HepG2 (cell line): Measurements from ENCODE around the gene SLC9A1. TPM values are rescaled to one million over a fixed set of nuclear protein-coding genes. Genes with fewer than 3 reads are reported as not detected.

Experiments used
- AGO2 ChIP-seq: fragments of 200-400 bp; formaldehyde crosslinking; optimal IDR thresholded peaks from 2 replicates; pipeline ENCODE3; 2017; ENCODE audit warnings: mild to moderate bottlenecking, low read depth, low read length, moderate library complexity
- CCAR2 ChIP-seq: fragments of 200-400 bp; formaldehyde crosslinking; optimal IDR thresholded peaks from 2 replicates; pipeline ENCODE3; 2018; ENCODE audit warnings: low read depth, mild to moderate bottlenecking, low read length, moderate library complexity
- CEBPG ChIP-seq: IDR thresholded peaks from 2 replicates; pipeline ENCODE4 v1.6.1; 2016
- GTF3A ChIP-seq: sonication (generic); formaldehyde crosslinking; conservative IDR thresholded peaks from 2 replicates; pipeline ENCODE4 v1.4.0; 2020; ENCODE audit warnings: mild to moderate bottlenecking, missing genetic modification reagents
- JUN ChIP-seq: sonication (generic); formaldehyde crosslinking; IDR thresholded peaks from 2 replicates; pipeline ENCODE4 v1.4.0; 2020; ENCODE audit warnings: mild to moderate bottlenecking, missing genetic modification reagents
- KDM2A ChIP-seq: sonication (generic); formaldehyde crosslinking; IDR thresholded peaks from 2 replicates; pipeline ENCODE4 v1.4.0; 2020; ENCODE audit warnings: low read depth, missing genetic modification reagents, borderline replicate concordance
- KLF12 ChIP-seq: sonication (generic); formaldehyde crosslinking; IDR thresholded peaks from 2 replicates; pipeline ENCODE4 v1.4.0; 2020; ENCODE audit warnings: missing genetic modification reagents, borderline replicate concordance
- KLF6 ChIP-seq: IDR thresholded peaks from 2 replicates; pipeline ENCODE4 v1.8.0; 2016; ENCODE audit warnings: missing biosample characterization, missing genetic modification reagents
- MED1 ChIP-seq: sonication (generic); formaldehyde crosslinking; IDR thresholded peaks from 2 replicates; pipeline ENCODE4 v1.4.0; 2020; ENCODE audit warnings: missing genetic modification reagents
- NCOA1 ChIP-seq: sonication (generic); formaldehyde crosslinking; IDR thresholded peaks from 2 replicates; pipeline ENCODE4 v1.9.0; 2021; ENCODE audit warnings: missing genetic modification reagents
- RNF2 ChIP-seq: fragments of 450-650 bp; conservative IDR thresholded peaks from 2 replicates; pipeline ENCODE4 v1.6.1; 2016; ENCODE audit warnings: low read depth
- RXRB ChIP-seq: IDR thresholded peaks from 2 replicates; pipeline ENCODE4 v1.6.1; 2016; ENCODE audit warnings: borderline replicate concordance, missing genetic modification reagents, missing compliant biosample characterization
- SALL1 ChIP-seq: sonication (generic); formaldehyde crosslinking; IDR thresholded peaks from 2 replicates; pipeline ENCODE4 v1.8.0; 2022; ENCODE audit warnings: mild to moderate bottlenecking, missing genetic modification reagents
- SALL2 ChIP-seq: sonication (generic); formaldehyde crosslinking; IDR thresholded peaks from 2 replicates; pipeline ENCODE4 v1.8.1; 2023; ENCODE audit warnings: mild to moderate bottlenecking, missing genetic modification reagents, inconsistent platforms
- SETDB1 ChIP-seq: sonication (generic); formaldehyde crosslinking; IDR thresholded peaks from 2 replicates; pipeline ENCODE4 v1.5.1; 2020; ENCODE audit warnings: missing genetic modification reagents, mild to moderate bottlenecking, borderline replicate concordance
- TOE1 ChIP-seq: sonication (generic); formaldehyde crosslinking; IDR thresholded peaks from 2 replicates; pipeline ENCODE4 v1.4.0; 2020; ENCODE audit warnings: mild to moderate bottlenecking, missing genetic modification reagents
- XBP1 ChIP-seq: sonication (generic); formaldehyde crosslinking; IDR thresholded peaks from 2 replicates; pipeline ENCODE4 v1.5.0; 2020; ENCODE audit warnings: missing genetic modification reagents
- YEATS2 ChIP-seq: sonication (generic); formaldehyde crosslinking; IDR thresholded peaks from 2 replicates; pipeline ENCODE4 v1.4.0; 2020; ENCODE audit warnings: missing genetic modification reagents, borderline replicate concordance
- ZBTB8A ChIP-seq: sonication (generic); formaldehyde crosslinking; IDR thresholded peaks from 2 replicates; pipeline ENCODE4 v1.4.0; 2020; ENCODE audit warnings: mild to moderate bottlenecking, low read depth, missing genetic modification reagents, borderline replicate concordance
- ZC3H13 ChIP-seq: sonication (generic); formaldehyde crosslinking; IDR thresholded peaks from 2 replicates; pipeline ENCODE4 v1.8.1; 2023; ENCODE audit warnings: mild to moderate bottlenecking, missing genetic modification reagents, moderate library complexity
- ZFX ChIP-seq: sonication (generic); formaldehyde crosslinking; IDR thresholded peaks from 2 replicates; pipeline ENCODE4 v1.4.0; 2020; ENCODE audit warnings: mild to moderate bottlenecking, low read depth, missing genetic modification reagents, moderate library complexity
- ZFY ChIP-seq: sonication (generic); formaldehyde crosslinking; IDR thresholded peaks from 2 replicates; pipeline ENCODE4 v1.4.0; 2020; ENCODE audit warnings: missing genetic modification reagents
- ZNF234 ChIP-seq: sonication (generic); formaldehyde crosslinking; conservative IDR thresholded peaks from 2 replicates; pipeline ENCODE4 v1.5.1; 2020; ENCODE audit warnings: mild to moderate bottlenecking, missing genetic modification reagents
- ZNF468 ChIP-seq: sonication (generic); formaldehyde crosslinking; IDR thresholded peaks from 2 replicates; pipeline ENCODE4 v1.8.0; 2022; ENCODE audit warnings: mild to moderate bottlenecking, moderate library complexity, missing genetic modification reagents
- ZNF558 ChIP-seq: sonication (generic); formaldehyde crosslinking; IDR thresholded peaks from 2 replicates; pipeline ENCODE4 v1.9.0; 2022; ENCODE audit warnings: mild to moderate bottlenecking, missing genetic modification reagents, borderline replicate concordance
- ZNF7 ChIP-seq: IDR thresholded peaks from 2 replicates; pipeline ENCODE4 v1.6.1; 2016; ENCODE audit warnings: missing biosample characterization, missing genetic modification reagents
- polyA plus RNA-seq, 8 experiments: library from polyadenylated mRNA; depleted of rRNA in 3 of 8; stranded (reverse) in 7 of 8; unstranded in 1 of 8; fragments of >200 nt; fragmentation: Illumina TruSeq in 4 of 8; extraction: Trizol in 4 of 8; gene quantifications; 2 replicates each; pipeline versions ENCODE4 v1.2.1 to v1.2.3, GENCODE V29; 2011 to 2016; ENCODE audit warnings: low read depth in 4 of 8, missing spikeins in 1 of 8, mixed read lengths in 1 of 8; ENCODE audit not compliant: insufficient read depth in 1 of 8
- total RNA-seq, 5 experiments: library from RNA; depleted of rRNA; stranded (reverse); fragments of >200 nt; fragmentation: Illumina TruSeq; extraction: Trizol; gene quantifications; 2 replicates each; pipeline ENCODE4 v1.2.3, GENCODE V29; 2016; ENCODE audit warnings: low read depth in 1 of 5
- TF ChIP-seq, protein P1 (sequence below): sonication (generic); formaldehyde crosslinking; IDR thresholded peaks from 2 replicates; pipeline ENCODE4 v1.4.0; 2020; ENCODE audit warnings: missing genetic modification reagents
- TF ChIP-seq, protein P2 (sequence below): sonication (generic); formaldehyde crosslinking; IDR thresholded peaks from 2 replicates; pipeline ENCODE4 v1.4.0; 2020; ENCODE audit warnings: missing genetic modification reagents, borderline replicate concordance
- TF ChIP-seq, protein P3 (sequence below): sonication (generic); formaldehyde crosslinking; IDR thresholded peaks from 2 replicates; pipeline ENCODE4 v1.4.0; 2020; ENCODE audit warnings: missing genetic modification reagents

The SLC9A1 gene
- total and polyA plus RNA-seq, 2 of the 13 experiments (the other 11 are each of a cell fraction or from before 2014, with no cell fraction given): 1.4 to 2.9 TPM

DNA sequence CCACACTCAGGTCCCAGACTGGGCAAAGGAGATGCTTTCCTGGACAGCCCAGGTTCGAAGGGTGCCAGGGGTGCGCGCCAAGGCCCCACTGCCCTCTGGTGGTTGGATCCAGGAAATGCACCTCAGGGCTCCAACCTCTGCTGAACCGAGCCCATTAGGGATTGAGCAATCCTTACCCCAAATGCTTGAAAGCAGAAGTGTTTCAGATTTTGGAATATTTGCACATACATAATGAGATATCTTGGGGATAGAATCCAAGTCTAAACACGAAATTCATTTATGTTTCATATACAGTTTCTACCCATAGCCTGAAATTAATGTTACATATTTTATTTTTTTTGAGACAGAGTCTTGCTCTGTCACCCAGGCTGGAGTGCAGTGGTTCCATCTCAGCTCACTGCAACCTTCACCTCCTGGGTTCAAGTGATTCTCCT lies 57.4 kb downstream of the SLC9A1 start (continued):
- TF ChIP-seq ZNF558 (no peak), GTF3A (no peak), CCAR2 (no peak), KLF12 (CRISPR knock-in tag) (peak; percentile 59; the same call in 1 of the 2 replicates), RNF2 (no peak), ZNF468 (CRISPR knock-in tag) (no peak), AGO2 (no peak), TOE1 (no peak), KLF6 (CRISPR knock-in tag) (0 out of 2 replicates have a peak, but pooled peaks have one; percentile 44), YEATS2 (CRISPR knock-in tag) (peak; percentile 29; the same call in 1 of the 2 replicates), ZNF7 (CRISPR knock-in tag) (no peak), RXRB (CRISPR knock-in tag) (0 out of 2 replicates have a peak, but pooled peaks have one; percentile 24), JUN (CRISPR knock-in tag) (no peak), ZC3H13 (CRISPR knock-in tag) (no peak), MED1 (0 out of 2 replicates have a peak, but pooled peaks have one; percentile 31), XBP1 (CRISPR knock-in tag) (no peak), CEBPG (CRISPR knock-in tag) (peak; percentile 97), SETDB1 (CRISPR knock-in tag) (no peak), NCOA1 (CRISPR knock-in tag) (no peak), ZFY (CRISPR knock-in tag) (no peak), KDM2A (CRISPR knock-in tag) (peak; percentile 68; the same call in 1 of the 2 replicates), SALL1 (CRISPR knock-in tag) (peak; percentile 49; the same call in 1 of the 2 replicates), SALL2 (CRISPR knock-in tag) (no peak), ZFX (CRISPR knock-in tag) (0 out of 2 replicates have a peak, but pooled peaks have one; percentile 27), ZNF234 (CRISPR knock-in tag) (no peak), ZBTB8A (CRISPR knock-in tag) (no peak)
- TF ChIP-seq, protein P1, sequence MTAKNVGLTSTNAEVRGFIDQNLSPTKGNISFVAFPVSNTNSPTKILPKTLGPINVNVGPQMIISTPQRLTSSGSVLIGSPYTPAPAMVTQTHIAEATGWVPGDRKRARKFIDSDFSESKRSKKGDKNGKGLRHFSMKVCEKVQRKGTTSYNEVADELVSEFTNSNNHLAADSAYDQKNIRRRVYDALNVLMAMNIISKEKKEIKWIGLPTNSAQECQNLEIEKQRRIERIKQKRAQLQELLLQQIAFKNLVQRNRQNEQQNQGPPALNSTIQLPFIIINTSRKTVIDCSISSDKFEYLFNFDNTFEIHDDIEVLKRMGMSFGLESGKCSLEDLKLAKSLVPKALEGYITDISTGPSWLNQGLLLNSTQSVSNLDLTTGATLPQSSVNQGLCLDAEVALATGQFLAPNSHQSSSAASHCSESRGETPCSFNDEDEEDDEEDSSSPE (CRISPR knock-in tag): 0 out of 2 replicates have a peak, but pooled peaks have one; percentile 36
- TF ChIP-seq, protein P2, sequence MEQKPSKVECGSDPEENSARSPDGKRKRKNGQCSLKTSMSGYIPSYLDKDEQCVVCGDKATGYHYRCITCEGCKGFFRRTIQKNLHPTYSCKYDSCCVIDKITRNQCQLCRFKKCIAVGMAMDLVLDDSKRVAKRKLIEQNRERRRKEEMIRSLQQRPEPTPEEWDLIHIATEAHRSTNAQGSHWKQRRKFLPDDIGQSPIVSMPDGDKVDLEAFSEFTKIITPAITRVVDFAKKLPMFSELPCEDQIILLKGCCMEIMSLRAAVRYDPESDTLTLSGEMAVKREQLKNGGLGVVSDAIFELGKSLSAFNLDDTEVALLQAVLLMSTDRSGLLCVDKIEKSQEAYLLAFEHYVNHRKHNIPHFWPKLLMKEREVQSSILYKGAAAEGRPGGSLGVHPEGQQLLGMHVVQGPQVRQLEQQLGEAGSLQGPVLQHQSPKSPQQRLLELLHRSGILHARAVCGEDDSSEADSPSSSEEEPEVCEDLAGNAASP (CRISPR knock-in tag): peak; percentile 54; the same call in 1 of the 2 replicates
- TF ChIP-seq, protein P3, sequence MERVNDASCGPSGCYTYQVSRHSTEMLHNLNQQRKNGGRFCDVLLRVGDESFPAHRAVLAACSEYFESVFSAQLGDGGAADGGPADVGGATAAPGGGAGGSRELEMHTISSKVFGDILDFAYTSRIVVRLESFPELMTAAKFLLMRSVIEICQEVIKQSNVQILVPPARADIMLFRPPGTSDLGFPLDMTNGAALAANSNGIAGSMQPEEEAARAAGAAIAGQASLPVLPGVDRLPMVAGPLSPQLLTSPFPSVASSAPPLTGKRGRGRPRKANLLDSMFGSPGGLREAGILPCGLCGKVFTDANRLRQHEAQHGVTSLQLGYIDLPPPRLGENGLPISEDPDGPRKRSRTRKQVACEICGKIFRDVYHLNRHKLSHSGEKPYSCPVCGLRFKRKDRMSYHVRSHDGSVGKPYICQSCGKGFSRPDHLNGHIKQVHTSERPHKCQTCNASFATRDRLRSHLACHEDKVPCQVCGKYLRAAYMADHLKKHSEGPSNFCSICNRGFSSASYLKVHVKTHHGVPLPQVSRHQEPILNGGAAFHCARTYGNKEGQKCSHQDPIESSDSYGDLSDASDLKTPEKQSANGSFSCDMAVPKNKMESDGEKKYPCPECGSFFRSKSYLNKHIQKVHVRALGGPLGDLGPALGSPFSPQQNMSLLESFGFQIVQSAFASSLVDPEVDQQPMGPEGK (CRISPR knock-in tag): no peak
